Measurements from ENCODE around the gene INSRR. TPM values are rescaled to one million over a fixed set of nuclear protein-coding genes. Genes with fewer than 3 reads are reported as not detected.

Gene INSRR
- total and polyA plus RNA-seq, 4 donors: 0.01 TPM; not detected in 3

DNA sequence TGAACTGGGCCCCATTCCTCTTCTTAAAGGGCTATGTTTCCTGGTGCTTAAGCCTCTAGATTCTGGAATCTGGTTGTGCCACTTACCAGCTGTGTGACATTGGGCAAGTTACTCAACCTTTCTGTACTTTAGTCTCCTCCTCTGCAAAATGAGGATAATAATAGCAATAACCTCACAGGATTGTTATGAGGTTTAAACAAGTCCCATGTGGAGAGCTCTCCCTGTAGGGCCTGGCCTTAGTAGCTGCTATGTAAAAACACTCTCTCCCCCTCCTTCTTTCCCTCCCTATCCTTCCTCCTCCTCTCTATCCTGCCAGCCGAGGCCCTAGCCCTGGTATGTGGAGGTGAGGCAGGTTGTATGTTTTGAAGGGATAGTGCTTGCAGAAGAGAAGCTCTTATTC is 26.4 kb upstream of the INSRR start:
- no peak for DNase-seq (ENCODE audit: low spot score)
- whole genome bisulfite sequencing: 29% methylated on average over 1 of the region's 1 CpG
- no peak overlapping the region for H3K4me3 ChIP-seq (ENCODE audit: low read depth in 1 of 3, low read length in 3 of 3)
- no peaks in the 10 kb centered on the region for H3K4me1 ChIP-seq (ENCODE audit: control insufficient read depth in 4 of 4, insufficient read depth in 4 of 4, low read length in 3 of 4)
- TF ChIP-seq FOXA2 (IDR thresholded peaks at IDR 0.05) (no peak), NR2F2 (IDR thresholded peaks at IDR 0.05) (no peak), MAX (IDR thresholded peaks at IDR 0.05) (no peak), RXRA (IDR thresholded peaks at IDR 0.05) (no peak), HNF4A (conservative IDR thresholded peaks at IDR 0.05) (no peak)
- TF ChIP-seq, protein P1, sequence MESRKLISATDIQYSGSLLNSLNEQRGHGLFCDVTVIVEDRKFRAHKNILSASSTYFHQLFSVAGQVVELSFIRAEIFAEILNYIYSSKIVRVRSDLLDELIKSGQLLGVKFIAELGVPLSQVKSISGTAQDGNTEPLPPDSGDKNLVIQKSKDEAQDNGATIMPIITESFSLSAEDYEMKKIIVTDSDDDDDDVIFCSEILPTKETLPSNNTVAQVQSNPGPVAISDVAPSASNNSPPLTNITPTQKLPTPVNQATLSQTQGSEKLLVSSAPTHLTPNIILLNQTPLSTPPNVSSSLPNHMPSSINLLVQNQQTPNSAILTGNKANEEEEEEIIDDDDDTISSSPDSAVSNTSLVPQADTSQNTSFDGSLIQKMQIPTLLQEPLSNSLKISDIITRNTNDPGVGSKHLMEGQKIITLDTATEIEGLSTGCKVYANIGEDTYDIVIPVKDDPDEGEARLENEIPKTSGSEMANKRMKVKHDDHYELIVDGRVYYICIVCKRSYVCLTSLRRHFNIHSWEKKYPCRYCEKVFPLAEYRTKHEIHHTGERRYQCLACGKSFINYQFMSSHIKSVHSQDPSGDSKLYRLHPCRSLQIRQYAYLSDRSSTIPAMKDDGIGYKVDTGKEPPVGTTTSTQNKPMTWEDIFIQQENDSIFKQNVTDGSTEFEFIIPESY (IDR thresholded peaks at IDR 0.05): no peak
- H3K27me3 ChIP-seq (ENCODE audit: control insufficient read depth in 4 of 4, insufficient read depth in 4 of 4, low read length in 3 of 4): peaks cover 0 to 2% (median 0%) of the 10 kb centered on the region in 4 donors
- no peak overlapping the region for H3K27ac ChIP-seq (ENCODE audit: low read depth in 1 of 2, low read length in 2 of 2)
- no peaks in the 10 kb centered on the region for H3K9me3 ChIP-seq (ENCODE audit: control insufficient read depth in 4 of 4, low read length in 3 of 4)
- no peaks in the 10 kb centered on the region for H3K36me3 ChIP-seq (ENCODE audit: control insufficient read depth in 4 of 4, insufficient read depth in 3 of 4, low read depth in 1 of 4, low read length in 3 of 4)
- no peak overlapping the region for H3K9ac ChIP-seq (ENCODE audit: low read depth in 1 of 2, low read length in 2 of 2)

DNA sequence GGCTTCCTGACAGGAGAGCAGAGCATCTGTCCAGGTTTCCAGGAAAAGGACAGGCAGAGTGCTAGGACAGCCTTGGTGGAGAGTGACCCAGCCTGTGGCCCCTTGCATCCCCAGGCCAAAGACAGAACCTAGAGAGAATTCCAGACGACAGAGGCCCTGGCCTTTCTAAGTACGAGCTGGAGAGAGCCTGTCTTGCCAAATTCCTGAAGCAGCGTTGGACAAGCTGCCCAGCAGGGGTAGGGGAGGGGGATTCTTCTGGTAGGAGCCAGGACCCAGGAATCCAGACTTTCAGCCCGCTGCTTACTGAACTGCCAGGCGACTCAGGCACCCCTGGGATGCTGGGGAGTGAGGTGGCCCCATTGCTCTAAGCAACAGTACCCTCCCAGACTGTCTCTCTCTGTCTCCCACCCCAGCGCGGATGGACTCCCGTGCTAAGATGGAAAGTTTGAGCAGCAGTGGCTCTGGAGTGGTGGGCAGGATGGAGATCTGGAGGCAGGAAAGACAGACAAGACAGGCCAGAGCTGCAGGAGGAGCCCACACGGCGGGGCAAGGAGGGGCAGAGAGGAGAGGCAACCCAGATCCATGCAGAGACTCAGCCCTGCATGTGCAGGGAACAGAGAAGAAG is 25.8 kb upstream of the INSRR start:
- Histone ChIP-seq H3K4me1 (ENCODE audit: control insufficient read depth in 4 of 4, insufficient read depth in 4 of 4, low read length in 3 of 4) (no peaks in the 10 kb centered on the region), H3K4me3 (ENCODE audit: low read depth in 1 of 3, low read length in 3 of 3) (no peak overlapping the region), H3K9me3 (ENCODE audit: control insufficient read depth in 4 of 4, low read length in 3 of 4) (no peaks in the 10 kb centered on the region), H3K9ac (ENCODE audit: low read depth in 1 of 2, low read length in 2 of 2) (no peak overlapping the region), H3K27me3 (ENCODE audit: control insufficient read depth in 4 of 4, insufficient read depth in 4 of 4, low read length in 3 of 4) (peaks cover 0 to 2% (median 0%) of the 10 kb centered on the region in 4 donors), H3K36me3 (ENCODE audit: control insufficient read depth in 4 of 4, insufficient read depth in 3 of 4, low read depth in 1 of 4, low read length in 3 of 4) (no peaks in the 10 kb centered on the region), H3K27ac (ENCODE audit: low read depth in 1 of 2, low read length in 2 of 2) (no peak overlapping the region)
- DNase-seq (ENCODE audit: low spot score): no peak
- TF ChIP-seq CTCF (IDR thresholded peaks at IDR 0.05; ENCODE audit: low read depth, low read length, missing input control) (no peak), MAX (IDR thresholded peaks at IDR 0.05) (no peak), HNF4A (conservative IDR thresholded peaks at IDR 0.05) (no peak), REST (IDR thresholded peaks at IDR 0.05) (no peak), TAF1 (conservative IDR thresholded peaks at IDR 0.05) (no peak), FOXA1 (IDR thresholded peaks at IDR 0.05) (no peak), NR2F2 (IDR thresholded peaks at IDR 0.05) (no peak), EGR1 (IDR thresholded peaks at IDR 0.05; ENCODE audit: low read depth in 2 of 2) (no peak)
- WGBS: 62% methylated on average over 10 of the region's 10 CpGs
